HG02763 (cell line): ENCODE data around the gene GFER.
A peak's percentile ranks its signal among the peaks of the same experiment; 100 is the strongest.
"Not testable (repeated sequence)": the region's sequence is repeated elsewhere in the genome, so short reads cannot be mapped to it uniquely, and the experiment has no call there.

Experiments used
- ATAC-seq: cut with Tn5 transposase; IDR thresholded peaks from one replicate; pipeline ENCODE4 v1.9.1; 2021; ENCODE audit warnings: mild to moderate bottlenecking, moderate library complexity; ENCODE audit not compliant: unreplicated experiment

The GFER gene

GRCh38 chr16:1957434-1958142 is 26.4 kb upstream of the GFER start:
- ATAC-seq, result not testable (repeated sequence)

DNA sequence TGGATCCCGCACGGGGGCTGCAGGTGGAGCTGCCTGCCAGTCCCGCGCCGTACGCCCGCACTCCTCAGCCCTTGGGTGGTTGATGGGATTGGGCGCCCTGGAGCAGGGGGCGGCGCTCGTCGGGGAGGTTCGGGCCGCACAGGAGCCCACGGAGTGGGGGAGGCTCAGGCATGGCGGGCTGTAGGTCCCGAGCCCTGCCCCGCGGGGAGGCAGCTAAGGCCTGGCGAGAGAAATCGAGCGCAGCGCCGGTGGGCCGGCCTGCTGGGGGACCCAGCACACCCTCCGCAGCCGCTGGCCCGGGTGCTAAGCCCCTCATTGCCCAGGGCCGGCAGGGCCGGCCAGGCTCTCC is 25.9 kb upstream of the GFER start:
- not testable (repeated sequence) for ATAC-seq

GRCh38 chr16:1958715-1959268 is 25.2 kb upstream of the GFER start:
- ATAC-seq, result no peak

- ATAC-seq, result peak; percentile 75
Measured at GRCh38 chr16:1959269-1960039, 24.5 kb upstream of the GFER start, which contains the start of gene NDUFB10. NDUFB10 (plus strand) TSS chr16:1959538; CDS start chr16:1959625, 87 bp downstream.

- ATAC-seq, result no peak
Measured at GRCh38 chr16:1960665-1961630, 23.0 kb upstream of the GFER start.

GRCh38 chr16:1961651-1962067 is 22.3 kb upstream of the GFER start:
- ATAC-seq, result no peak

- not testable (repeated sequence) for ATAC-seq
Measured at GRCh38 chr16:1962161-1963153, 21.5 kb upstream of the GFER start.

GRCh38 chr16:1963806-1964505 is 20.0 kb upstream of the GFER start:
- peak; percentile 7 for ATAC-seq

DNA sequence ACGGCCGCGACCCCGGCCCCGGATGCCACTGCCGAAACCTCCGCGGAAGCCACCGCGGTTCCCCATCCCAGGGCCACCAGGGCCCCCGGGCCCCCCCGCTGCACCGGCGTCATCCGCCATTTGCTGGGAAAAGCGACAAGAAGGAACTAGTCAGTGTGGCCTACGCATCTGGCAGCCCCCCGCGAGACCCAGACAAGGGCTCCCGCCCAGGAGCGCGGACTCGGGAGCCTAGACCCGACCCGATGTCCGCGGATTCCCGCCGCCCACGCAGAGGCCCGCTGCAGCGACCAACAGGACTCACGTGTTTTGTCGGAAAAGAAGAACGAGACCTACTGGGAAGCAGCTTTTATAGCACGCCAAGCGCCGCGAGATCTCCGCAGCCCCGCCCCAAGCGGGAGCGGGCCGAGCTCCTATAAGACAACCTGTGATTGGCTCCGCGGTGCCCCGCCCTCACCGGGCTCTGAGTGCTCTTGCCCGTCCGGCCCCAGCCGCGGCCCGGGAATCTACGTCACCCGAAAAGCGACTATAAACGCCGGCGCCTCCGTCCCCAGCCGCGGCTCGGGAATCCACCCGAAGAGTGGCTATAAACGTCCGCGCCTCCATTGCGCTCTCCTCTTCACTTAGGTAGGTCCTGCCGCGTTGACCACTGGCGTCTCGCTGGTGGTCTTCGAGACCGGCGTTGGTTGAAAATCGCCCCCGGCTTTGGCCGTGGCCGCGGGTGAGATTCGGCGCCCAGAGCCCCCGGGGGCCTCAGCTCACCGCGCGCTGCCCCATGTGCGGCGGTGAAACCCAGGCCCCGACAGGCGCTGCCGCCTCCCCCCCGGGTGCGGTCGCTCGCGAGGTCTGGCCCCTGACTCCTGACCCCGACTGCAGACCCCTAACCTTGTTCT is 19.2 kb upstream of the GFER start, which contains the start of gene RPS2:
Gene RPS2 (minus strand): TSS at position 321 of the 890 bp plus-strand sequence. CDS start 201 bp downstream, at position 120.
- ATAC-seq, result peak; percentile 73

DNA sequence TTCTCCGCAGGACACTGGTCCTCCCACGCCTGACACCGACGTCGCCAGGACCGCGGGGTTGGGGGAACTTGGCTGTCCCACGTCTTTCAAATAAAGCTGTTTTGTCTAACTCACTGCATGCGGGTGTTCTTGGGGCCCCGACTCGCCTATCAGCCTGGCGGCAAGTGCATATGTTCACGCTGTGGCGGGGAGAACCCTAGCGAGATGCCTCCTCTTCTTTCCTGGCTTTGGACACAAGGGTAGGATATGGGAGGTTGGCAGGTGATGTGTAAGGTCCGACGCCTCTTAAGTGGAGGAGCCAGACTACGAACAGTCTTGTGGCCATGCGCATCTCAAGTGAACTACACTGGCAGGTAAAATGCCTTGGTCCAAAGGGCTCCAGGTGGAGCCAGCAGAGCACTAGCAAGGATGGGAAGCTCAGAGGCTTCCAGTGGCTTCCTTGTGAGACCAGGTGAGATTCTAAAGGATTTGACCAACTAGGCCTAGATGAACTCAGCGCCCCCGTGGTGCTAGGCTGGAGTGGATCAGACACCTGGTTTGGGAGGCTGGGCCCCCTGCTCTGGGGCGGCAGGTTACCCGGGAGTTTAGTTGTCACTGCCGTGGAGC is 18.5 kb upstream of the GFER start:
- no peak for ATAC-seq

GRCh38 chr16:1966460-1966859 is 17.5 kb upstream of the GFER start, which contains the start of gene RNF151:
RNF151 (plus strand) TSS chr16:1966856; CDS start chr16:1966882, 26 bp downstream.
- no peak for ATAC-seq

- ATAC-seq, result no peak
Measured at GRCh38 chr16:1968146-1968953, 15.6 kb upstream of the GFER start.

DNA sequence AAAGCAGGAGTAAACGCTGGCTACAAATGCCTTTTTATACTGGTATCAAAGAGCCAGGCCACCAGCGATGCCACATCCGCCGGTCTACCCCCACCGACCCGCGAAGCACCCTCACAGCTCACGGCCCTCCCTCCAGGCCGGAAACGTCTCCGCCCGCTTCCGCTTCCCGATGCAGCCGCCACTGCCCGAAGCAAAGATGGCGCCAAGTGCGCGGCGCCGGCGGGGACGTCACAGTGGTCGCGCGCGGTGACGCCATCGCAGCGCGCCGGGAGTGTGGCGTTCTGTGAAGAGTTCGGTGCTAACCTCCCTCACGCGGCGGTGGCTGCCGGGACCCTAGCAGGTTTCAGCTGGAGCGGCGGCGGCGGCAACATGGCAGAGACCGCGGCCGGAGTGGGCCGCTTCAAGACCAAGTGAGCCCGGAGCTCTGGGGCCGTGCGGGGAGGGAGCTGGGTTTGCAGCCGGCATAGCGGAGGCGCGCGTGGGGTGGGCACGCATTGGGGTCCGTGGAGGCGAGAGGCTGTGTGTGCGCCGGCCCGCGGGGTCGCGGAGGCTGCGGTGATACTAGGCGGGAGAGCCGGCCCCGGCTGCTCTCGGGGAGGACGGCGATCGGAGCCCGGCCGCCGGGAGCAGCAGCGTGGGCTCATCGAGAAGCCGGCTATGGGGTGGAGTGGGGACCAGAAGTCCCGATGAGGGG is 12.1 kb upstream of the GFER start, which contains the start of gene TBL3:
Gene TBL3 (plus strand): TSS at position 258 of the 694 bp plus-strand sequence. CDS start 112 bp downstream, at position 370.
- peak; percentile 80 for ATAC-seq

DNA sequence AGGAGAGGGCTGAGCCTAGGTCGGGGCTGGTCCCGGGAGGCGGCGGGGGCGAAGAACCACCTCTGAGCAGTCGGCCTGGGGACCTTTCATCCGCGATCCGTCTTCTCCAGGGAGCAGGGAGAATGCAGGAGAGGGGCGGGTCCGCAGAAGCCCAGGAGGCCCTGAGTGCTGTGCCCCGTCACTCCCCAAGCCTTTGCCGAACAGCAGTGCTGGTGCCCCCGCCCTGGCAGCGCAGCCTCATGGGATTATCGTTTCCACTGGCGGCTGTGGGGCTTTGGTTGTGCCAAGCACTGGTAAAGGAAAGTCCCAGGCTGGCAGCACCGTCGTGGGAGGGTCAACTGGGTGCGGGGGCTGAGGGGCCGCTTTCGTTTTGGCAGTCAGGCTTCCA is 11.5 kb upstream of the GFER start:
- ATAC-seq, result peak; percentile 2

DNA sequence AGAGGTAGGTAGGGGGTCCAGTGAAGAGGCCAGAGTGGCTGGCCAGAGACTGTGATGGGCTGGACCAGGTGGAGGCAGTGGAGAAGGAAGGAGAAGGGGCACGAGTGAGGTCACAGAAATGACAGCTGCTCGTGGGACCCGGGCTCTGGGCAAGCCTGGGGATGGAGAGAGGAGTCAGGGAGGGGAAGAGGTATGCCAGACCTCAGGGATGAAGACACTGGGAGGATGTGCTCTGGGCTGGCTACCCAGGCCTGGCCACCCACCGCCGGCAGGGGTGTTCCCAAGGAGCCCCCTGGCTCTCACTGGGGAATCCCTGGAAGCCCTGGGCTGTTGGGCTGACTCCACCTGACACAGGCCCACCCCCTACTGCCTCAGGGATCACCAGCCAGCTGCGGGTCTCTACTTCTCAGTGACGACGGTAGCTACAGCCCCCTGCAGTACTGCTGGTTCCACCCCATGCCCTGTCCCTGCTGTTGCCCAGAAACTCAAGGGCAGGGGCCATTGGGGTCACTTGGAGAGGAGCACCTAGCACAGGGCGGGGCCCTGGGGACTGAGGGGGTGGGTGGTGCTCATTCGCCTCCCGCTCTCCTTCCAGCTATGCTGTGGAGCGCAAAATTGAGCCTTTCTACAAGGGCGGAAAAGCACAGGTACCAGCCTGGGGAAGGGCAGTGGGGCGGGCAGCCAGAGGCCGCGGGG is 10.4 kb upstream of the GFER start:
- no peak for ATAC-seq
